HepG2 (cell line): ENCODE measurements around the gene AGER.

Source experiments
- ETV6 ChIP-seq: sonication (generic); formaldehyde crosslinking; conservative IDR thresholded peaks from 2 replicates; pipeline ENCODE4 v1.4.0; 2020; ENCODE audit warnings: missing genetic modification reagents
- EZH2 ChIP-seq: conservative IDR thresholded peaks from 2 replicates; pipeline ENCODE4 v1.6.1; 2012; ENCODE audit warnings: mild to moderate bottlenecking, low read depth, low read length, moderate library complexity
- TF ChIP-seq, protein P1 (sequence below): sonication (generic); formaldehyde crosslinking; IDR thresholded peaks from 2 replicates; pipeline ENCODE4 v1.4.0; 2020; ENCODE audit warnings: missing genetic modification reagents
- TF ChIP-seq, protein P2 (sequence below): sonication (generic); formaldehyde crosslinking; IDR thresholded peaks from 2 replicates; pipeline ENCODE4 v1.4.0; 2020; ENCODE audit warnings: missing genetic modification reagents
- TF ChIP-seq, protein P3 (sequence below): sonication (generic); formaldehyde crosslinking; IDR thresholded peaks from 2 replicates; pipeline ENCODE4 v1.4.0; 2020; ENCODE audit warnings: missing genetic modification reagents, mild to moderate bottlenecking, borderline replicate concordance

DNA sequence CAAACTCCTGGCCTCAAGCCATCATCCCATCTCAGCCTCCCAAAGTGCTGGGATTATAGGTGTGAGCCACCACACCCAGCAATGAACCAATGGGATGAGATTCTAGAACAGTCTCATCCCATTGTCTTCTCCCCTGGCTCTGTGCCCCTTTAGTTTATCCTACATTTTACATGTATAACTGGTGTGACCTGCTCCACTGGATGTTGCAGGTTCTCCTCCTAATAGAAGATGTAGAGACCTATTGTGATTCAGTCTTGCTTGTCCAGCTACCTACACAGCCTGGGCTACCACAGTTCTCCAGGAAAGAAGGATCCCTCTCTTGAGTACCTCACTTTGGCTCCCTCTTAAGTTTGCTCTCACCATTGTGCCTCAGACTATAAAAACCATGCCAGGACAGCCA is 51.9 kb downstream of the AGER start:
- TF ChIP-seq EZH2 (no peak), ETV6 (CRISPR knock-in tag) (no peak)
- TF ChIP-seq, protein P1, sequence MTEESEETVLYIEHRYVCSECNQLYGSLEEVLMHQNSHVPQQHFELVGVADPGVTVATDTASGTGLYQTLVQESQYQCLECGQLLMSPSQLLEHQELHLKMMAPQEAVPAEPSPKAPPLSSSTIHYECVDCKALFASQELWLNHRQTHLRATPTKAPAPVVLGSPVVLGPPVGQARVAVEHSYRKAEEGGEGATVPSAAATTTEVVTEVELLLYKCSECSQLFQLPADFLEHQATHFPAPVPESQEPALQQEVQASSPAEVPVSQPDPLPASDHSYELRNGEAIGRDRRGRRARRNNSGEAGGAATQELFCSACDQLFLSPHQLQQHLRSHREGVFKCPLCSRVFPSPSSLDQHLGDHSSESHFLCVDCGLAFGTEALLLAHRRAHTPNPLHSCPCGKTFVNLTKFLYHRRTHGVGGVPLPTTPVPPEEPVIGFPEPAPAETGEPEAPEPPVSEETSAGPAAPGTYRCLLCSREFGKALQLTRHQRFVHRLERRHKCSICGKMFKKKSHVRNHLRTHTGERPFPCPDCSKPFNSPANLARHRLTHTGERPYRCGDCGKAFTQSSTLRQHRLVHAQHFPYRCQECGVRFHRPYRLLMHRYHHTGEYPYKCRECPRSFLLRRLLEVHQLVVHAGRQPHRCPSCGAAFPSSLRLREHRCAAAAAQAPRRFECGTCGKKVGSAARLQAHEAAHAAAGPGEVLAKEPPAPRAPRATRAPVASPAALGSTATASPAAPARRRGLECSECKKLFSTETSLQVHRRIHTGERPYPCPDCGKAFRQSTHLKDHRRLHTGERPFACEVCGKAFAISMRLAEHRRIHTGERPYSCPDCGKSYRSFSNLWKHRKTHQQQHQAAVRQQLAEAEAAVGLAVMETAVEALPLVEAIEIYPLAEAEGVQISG (CRISPR knock-in tag): no peak
- TF ChIP-seq, protein P2, sequence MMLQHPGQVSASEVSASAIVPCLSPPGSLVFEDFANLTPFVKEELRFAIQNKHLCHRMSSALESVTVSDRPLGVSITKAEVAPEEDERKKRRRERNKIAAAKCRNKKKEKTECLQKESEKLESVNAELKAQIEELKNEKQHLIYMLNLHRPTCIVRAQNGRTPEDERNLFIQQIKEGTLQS (CRISPR knock-in tag): no peak
- TF ChIP-seq, protein P3, sequence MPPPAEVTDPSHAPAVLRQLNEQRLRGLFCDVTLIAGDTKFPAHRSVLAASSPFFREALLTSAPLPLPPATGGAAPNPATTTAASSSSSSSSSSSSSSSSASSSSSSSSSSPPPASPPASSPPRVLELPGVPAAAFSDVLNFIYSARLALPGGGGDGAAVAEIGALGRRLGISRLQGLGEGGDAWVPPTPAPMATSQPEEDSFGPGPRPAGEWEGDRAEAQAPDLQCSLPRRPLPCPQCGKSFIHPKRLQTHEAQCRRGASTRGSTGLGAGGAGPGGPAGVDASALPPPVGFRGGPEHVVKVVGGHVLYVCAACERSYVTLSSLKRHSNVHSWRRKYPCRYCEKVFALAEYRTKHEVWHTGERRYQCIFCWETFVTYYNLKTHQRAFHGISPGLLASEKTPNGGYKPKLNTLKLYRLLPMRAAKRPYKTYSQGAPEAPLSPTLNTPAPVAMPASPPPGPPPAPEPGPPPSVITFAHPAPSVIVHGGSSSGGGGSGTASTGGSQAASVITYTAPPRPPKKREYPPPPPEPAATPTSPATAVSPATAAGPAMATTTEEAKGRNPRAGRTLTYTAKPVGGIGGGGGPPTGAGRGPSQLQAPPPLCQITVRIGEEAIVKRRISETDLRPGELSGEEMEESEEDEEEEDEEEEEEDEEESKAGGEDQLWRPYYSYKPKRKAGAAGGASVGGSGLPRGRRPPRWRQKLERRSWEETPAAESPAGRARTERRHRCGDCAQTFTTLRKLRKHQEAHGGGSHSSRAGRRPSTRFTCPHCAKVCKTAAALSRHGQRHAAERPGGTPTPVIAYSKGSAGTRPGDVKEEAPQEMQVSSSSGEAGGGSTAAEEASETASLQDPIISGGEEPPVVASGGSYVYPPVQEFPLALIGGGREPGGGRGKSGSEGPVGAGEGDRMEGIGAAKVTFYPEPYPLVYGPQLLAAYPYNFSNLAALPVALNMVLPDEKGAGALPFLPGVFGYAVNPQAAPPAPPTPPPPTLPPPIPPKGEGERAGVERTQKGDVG (CRISPR knock-in tag): no peak
